ENCODE measurements around the gene RPLP2.

The RPLP2 gene

DNA sequence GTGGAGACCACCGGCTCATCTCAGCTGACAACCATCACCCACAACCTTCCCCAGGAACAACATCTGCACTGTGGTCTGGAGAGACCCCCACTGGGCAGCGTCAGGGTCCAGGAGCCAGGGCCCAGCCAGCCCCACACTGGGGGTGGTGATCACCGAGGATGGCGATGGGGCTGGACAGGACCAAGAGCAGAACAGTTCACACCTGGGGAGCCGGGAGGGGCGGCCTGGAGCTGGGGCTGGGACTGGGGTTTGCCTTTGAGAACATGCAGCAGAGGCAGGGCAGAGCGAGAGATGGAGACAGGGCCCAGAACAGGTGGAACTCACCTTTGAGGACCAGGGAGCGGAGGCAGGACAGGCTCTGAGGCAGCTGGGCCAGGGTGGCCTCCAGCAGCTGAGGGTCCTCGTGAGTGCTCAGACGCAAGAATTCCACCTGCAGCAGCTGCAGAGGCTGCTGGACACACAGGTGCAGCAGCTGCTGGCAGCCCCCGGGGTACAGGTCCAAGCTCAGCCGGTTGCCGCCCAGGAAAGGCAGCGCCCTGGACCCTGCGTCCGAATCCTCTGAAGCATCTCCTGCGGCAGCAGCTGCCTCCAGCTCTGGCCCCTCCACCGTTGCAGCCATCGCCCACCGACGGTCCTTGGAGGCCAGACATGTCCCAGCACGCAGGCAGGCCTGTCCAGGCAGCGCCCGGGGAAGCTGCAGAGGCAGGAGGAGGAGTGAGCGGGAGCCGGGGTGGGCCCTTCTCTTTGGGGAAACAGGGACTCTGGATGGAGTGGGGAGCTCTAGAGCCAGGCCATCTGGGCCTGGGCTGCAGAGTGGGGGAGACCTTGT, 5.8 kb upstream of the RPLP2 start:
- no peak for DNase-seq (ENCODE audit: low spot score)

DNA sequence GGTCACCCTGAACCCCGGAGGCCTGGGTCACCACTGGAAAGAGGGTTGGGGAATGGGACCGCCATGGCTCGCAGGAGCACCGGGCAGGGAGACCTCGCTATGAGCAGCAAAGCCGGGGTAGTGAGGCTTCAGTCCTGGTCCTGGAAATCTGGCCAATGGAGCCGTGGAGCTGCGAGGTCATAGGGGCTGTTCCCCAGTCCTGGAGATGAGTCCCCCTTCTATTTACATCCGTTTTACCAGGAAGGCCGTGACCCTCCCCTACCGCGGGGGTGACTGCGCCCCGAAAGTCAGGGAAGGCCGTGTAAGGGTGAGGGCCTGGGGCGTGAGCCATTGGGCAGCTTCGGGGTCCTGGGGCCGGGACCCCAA, 5.2 kb upstream of the RPLP2 start:
- DNase-seq (ENCODE audit: low spot score): no peak

DNA sequence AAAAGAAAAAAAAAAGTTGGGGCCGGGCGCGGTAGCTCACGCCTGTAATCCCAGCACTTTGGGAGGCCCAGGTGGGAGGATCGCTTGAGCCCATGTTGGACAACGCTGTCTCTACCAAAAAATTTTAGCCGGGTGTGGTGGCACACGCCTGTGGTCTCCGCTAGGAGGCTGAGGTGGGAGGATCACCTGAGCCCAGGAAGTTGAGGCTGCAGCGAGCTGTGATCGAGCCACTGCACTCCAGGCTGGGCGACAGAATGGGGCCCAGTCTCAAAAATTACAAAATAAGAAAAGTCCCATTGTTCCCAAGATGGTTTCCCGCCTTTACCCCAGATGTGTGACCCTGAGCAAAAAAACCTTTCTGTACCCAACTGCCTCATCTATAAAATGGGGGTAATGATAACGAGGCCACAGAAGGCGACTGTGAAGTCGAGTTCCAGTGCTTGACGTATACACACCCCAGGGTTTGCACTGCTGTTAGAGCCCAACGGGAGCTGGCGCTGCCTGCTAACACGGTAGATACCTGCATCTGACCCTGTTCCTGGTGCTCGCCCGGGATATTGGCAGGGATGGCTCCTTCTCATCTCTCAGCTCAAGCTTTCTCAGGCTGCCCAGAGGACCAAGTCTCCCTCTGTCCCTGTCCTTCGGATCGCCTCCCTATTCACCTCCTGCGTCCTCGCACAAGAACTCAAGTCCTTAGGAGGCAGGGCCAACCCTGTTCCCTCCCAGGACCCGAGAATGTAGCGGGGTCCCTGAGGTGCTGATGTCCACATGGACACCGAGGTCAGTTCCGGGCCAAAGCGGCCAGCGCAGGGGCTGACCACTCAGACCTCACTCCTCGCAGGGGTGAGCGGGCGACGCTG, 1.1 kb upstream of the RPLP2 start:
- peak; percentile 38 for DNase-seq (ENCODE audit: low spot score)

DNA sequence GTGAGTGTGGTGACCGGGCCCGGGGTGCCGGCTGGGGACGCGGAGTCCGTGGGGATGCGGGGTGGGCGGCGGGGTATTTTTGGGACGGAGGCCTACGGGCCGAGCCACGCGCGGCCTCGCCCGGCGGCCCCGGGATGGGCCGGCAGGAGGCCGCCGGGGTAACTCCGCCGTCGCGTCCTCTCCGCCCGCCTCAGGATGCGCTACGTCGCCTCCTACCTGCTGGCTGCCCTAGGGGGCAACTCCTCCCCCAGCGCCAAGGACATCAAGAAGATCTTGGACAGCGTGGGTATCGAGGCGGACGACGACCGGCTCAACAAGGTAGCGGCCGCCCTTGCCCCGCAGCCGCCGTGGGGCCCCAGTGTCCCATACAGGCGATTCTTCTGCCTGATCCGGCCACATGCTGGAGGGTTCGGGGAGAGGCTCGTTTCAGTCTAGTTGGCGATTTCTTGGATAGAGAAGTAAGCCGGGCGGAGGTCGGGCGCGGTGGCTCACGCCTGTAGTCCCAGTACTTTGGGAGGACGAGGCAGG, 337 bp downstream of the RPLP2 start:
- no peak for DNase-seq (ENCODE audit: low spot score)

DNA sequence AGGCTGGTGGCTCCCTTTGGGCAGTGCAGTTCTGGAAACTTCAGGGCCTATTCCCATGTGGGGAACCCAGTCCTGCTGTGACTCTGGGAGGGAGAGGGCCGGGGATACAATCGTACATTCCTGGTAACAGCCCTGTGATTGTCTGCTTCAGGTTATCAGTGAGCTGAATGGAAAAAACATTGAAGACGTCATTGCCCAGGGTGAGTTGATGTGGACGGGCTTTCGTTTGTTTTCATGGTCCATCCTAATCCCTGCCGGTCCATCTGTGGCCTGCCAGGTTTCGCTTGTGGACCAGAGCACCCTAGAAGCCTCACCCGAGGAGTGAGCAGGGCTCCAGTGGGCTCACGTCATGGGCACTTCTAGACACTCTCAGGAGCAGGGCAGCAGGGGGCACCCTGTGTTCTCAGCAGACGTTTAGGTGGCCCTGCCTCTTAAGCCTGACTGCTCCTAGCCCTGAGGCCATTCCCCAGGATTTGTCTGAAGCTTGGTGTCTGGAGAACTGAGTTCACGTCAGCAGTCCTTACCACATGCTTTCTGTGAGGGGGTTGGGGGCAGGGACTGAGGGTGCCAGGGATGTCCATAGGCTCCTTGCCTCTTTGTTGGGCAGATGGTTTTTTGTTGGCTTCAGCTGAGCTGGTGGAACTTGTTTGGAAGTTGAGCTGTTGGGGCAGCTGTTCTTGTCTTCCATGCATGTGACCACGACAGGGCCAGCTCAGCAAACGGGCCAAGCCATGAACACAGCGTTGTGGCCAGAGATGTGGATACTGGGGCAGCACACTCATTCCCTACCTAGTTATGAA, 1.9 kb downstream of the RPLP2 start:
- no peak for DNase-seq (ENCODE audit: low spot score)

DNA sequence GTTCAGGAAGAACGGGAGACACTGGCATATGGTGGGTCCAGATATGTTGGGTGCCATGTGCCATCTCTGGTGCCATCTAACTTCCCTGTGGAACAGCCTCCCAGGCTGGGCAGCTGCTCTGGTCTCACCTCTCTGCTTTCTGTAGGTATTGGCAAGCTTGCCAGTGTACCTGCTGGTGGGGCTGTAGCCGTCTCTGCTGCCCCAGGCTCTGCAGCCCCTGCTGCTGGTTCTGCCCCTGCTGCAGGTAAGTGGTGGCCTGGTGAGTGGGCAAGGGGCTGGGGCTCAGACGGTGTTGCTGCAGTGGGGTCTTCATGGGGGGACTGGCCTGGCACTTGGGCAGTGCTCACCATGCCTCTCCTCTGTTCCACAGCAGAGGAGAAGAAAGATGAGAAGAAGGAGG, 2.6 kb downstream of the RPLP2 start:
- DNase-seq (ENCODE audit: low spot score): no peak

DNA sequence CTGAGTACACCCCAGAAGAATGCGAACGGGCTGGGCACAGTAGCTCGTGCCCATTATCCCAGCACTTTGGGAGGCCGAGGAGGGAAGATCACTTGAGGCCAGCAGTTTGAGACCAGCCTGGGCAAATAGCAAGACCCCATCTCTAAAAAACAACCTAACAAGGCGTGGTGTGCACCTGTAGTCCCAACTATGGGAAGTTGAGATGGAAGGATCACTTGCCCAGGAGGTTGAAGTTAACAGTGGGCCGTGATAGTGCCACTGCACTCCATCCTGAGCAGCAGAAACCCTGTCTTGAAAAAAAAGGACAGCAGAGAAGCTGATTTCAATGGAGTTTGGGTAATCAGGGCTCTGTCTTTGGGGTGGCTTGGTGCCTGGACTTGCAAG, 3.3 kb downstream of the RPLP2 start:
- no peak for DNase-seq (ENCODE audit: low spot score)

DNA sequence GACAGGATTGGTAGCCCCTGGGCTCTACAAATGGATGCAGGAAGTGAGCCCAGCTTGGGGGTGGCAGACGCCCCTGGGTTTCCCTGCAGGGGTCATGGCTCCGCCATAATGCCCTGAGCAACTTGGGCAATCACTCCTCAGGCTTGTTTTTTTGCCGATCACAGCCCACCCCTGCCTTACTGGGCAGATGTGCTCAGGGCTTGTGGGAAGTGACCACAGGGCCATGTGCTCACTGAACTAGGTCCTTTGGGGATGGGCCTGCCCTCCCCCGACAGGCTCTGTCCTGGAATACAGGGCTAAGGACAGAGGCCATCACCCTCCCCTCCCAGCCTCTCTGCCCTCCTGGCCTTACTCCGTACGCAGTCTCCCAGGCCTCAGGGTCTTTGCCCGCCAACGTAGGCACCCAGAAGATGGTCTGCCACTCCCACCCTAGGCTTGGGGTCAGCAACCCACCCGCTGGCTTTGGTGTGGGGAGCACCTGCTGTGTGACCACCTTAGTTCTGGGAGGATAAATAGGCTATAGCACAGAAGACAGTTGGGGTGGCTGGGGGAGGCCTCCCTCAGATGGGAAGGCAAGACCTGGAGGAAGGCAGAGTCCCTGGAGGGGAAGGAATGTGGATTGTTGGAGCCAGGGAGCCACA, 3.8 kb downstream of the RPLP2 start:
- DNase-seq (ENCODE audit: low spot score): no peak

DNA sequence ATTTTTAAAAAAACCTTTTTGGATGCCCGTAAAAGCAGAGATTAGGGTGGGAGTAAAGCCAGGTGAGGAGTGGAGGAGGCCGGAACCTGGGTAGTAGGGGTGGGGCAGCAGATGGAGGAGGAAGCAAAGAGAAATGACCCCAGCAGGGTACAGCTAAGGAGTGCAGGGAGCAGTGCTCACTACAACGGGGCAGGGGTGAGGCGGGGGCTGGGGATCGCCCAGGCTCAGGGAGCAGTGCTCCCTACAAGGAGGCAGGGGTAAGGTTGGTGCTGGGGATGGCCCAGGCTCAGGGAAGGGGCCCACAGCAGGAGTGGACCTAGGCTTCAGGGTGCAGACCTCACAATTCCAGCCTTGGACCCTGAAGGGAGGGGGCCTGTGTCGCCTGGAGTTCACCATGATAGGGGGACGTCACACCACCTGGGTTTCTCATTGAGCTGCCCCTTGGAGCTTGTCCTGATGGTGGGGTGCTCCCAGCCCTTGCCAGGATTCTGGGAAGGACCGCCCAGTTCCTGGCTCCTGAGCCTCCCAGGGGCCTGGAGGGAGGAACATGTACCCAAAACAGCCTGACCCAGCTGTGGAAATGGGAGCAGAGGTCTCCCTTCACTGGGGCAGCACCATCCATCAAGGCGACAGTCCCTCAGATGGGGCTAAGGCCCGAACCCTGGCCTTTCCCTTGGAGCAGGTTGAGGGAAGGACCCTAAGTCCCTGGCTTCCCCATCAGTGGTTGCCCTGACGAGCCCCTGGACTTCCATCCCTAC, 6.1 kb downstream of the RPLP2 start:
- DNase-seq (ENCODE audit: low spot score): no peak

DNA sequence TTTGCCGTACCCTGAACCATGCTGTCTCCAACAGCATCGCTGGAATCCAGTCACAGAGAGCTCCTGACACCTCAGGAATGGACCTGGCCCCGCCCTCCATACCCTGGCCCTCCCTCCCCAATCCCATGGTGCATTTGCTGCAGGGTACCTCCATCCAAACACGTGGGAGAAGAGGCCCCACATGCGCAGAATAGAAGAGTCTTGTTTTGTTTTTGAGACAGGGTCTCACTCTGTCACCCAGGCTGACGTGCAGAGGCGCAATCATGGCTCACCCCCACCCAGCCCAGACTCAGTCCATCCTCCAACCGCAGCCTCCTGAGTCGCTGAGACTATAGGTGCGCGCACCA, 6.6 kb downstream of the RPLP2 start:
- no peak for DNase-seq (ENCODE audit: low spot score)

DNA sequence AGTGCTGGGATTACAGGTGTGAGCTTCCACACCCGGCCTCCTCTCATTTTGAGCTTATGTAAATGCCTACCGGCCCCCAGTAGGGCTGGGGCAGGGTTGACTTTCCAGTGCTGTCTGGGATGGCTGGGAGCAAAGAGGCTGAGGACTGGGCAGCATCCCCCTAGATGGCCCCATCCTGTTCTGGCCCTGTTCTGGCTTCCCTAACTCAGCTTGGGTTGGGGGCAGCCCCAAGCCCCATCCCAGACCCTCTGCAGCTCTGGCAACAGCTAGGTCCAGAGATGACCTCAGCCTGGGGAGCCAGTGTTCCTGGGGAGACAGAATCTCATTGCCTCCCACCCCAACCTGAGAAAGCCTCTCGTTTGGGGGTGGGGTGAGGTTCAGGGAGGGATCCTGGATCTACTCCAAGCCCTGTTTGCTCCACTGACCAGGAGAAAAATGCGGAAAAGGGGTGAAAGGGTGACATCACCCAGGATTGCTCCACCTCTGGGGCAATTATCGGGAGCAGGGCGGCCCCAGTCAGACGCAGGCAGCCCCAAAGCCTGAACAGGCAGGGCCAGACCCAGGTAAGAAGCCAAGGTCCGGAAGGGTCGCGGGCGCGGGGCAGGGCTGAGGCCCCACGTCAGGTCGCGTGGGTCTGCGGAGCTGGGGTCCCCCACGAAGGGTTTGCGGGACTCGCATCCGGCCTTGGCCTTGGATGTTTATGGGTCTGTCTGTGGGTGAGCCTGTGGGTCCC, 8.8 kb downstream of the RPLP2 start, which contains the start of gene PNPLA2:
TSS of gene PNPLA2 (plus strand) at position 519 of the 733 bp plus-strand sequence. CDS start 805 bp downstream, outside the sequence.
- no peak for DNase-seq (ENCODE audit: low spot score)

DNA sequence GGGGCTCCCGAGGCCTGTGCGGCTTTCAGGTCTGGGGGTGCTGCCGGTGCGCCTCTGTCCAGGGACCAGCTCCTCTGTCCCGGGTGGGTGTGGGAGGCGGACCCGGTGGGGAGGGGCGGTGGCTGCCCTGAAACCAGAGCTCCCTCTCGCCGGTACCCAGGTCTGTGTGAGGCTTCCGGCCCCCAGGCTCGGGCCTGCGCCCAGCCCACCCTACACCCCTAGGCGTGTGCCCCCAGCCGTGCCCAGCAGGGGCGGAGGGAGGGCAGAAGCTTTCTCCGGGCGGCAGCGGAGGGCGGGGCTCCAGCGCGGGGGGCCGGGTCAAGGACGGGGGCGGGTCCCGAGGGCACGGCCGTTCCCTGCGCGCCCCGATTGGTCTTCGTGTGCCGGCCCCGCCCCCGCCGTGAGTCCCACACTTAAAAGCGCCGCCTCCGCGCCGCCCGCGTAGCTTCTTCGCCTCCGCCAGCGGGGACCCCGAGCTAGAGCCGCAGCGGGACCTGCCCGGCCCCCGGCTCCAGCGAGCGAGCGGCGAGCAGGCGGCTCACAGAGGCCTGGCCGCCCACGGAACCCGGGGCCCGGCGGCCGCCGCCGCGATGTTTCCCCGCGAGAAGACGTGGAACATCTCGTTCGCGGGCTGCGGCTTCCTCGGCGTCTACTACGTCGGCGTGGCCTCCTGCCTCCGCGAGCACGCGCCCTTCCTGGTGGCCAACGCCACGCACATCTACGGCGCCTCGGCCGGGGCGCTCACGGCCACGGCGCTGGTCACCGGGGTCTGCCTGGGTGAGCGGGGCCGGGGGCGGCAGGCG, 9.6 kb downstream of the RPLP2 start:
- peak; percentile 95 for DNase-seq (ENCODE audit: low spot score)

DNA sequence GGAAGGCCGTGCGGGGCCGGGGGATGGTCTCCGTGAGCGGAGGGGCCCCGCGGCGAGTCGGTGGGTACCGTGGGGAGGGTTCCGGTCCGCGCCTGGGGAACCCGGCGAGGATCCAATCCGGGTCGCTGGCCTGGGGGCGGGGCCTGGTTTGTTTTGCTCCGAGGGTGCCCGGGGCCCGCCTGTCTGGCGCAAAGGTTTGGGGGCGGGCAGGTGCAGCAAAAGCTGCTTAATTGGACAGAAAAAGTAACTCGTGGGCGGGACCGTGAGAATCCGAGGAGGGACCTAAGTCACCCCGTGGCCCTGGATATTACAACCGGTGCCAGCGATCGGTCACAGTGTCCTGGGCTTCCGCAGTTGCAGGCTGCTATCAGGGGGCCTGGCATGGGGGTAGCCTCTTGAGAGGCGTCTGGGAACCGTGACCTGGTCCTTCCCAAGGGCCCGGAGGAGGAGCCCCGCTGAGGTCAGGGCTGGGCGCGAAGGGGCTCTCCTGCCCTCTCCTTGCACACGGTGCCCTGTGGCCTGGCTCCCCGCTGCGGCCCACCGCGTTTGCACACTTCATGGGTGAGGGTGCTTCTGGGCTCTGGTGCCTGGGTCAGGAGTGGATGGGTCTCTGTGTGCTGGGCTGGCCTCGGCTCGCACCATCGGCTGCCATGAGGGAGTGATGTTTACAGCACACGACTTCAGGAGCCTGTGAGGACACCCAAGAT, 10.3 kb downstream of the RPLP2 start:
- DNase-seq (ENCODE audit: low spot score): peak; percentile 87

DNA sequence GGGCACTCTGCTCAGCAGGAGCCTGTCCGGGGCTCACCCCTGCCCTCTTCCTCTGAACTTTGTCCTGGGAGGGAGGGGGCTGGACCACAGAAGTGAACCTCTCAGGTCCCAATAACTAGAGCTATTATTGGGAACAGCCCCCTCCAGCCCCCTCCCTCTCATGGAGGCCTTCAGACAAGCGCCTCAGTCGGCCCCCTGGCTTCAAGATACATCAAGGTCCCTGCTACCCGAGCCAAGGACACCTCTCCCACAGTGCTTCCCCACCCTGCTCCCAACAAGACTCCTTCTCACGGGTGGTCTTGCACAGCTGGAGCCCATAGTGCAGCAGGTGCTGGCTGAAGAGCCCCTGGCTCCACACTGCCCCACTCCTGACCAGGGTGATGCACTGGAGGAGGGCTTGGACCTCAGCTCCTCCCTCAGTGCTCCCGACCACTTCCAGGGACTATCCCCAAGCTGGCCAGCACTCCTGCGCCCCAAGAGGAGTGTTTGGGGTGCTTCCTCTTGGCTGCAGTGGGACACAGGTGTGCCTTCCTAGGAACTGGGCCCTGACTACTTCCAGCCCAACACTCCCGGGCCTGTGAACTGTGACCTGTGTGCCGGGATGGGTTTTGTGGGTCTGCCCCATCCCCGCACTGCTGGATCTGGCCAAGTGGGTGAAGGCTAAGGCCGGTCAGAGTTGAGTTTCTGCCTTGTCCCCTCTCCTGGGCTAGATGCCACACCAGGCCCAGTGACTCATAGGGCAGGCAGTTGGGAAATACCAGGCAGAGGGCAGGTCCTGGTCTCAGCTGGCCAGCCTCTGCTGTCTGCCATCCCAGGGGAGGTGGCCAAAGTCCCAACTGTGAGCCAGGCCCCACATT, 11.1 kb downstream of the RPLP2 start:
- DNase-seq (ENCODE audit: low spot score): peak; percentile 71

DNA sequence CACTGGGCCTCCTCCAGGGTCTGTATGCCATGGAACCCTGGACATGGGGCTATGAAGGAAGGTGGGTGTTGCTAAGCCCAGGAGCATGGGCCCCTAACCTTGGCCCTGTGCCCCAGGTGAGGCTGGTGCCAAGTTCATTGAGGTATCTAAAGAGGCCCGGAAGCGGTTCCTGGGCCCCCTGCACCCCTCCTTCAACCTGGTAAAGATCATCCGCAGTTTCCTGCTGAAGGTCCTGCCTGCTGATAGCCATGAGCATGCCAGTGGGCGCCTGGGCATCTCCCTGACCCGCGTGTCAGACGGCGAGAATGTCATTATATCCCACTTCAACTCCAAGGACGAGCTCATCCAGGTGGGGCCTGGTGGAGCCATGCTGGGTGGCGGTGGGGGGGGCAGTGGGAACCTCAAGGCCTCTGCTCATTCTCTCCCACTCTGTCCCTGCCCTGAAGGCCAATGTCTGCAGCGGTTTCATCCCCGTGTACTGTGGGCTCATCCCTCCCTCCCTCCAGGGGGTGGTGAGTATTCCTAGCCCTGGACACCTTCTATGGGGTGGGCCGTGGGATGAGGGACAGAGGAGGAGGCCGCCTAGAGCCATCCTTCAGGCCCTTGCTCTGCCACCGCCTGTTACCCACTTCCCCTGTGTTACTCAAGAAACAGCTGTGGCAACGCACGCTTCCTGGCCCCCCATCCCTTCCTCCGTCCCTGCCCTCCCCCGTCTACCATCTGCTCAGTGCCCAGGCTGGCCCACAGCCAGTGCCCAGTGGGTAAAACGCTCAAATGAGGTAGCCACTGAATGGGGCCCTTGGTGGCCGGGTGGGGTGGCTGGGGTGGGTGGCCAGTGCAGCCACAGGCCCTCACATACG, 12.0 kb downstream of the RPLP2 start:
- no peak for DNase-seq (ENCODE audit: low spot score)

DNA sequence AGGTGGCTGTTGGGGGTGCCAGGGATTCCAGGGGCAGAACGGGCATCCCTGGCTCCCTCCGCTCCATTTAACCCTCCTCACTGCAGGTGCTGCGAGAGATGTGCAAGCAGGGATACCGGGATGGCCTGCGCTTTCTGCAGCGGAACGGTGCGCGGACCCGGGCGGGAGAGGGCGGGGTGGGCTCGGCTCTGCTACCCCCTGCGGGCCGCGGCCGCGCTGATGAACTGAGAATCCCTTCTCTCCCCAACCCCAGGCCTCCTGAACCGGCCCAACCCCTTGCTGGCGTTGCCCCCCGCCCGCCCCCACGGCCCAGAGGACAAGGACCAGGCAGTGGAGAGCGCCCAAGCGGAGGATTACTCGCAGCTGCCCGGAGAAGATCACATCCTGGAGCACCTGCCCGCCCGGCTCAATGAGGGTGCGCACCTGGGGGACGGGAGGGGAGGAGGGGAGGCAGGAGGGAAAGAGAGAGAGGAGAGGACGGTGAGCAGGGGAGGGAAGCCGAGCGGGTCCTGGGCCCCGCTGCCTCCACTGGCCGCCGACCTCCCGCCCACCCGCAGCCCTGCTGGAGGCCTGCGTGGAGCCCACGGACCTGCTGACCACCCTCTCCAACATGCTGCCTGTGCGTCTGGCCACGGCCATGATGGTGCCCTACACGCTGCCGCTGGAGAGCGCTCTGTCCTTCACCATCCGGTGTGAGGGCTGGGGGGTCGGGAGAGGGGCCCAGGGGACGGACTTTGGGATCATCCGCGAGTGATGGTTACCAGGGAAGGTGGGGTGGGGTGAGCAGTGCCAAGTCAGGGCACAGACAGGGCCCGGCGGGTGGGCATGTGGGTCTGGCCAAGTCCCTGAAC, 13.9 kb downstream of the RPLP2 start:
- DNase-seq (ENCODE audit: low spot score): no peak

Data from LoVo (cell line).